ENCODE results near the gene JCAD.

JCAD gene

DNA sequence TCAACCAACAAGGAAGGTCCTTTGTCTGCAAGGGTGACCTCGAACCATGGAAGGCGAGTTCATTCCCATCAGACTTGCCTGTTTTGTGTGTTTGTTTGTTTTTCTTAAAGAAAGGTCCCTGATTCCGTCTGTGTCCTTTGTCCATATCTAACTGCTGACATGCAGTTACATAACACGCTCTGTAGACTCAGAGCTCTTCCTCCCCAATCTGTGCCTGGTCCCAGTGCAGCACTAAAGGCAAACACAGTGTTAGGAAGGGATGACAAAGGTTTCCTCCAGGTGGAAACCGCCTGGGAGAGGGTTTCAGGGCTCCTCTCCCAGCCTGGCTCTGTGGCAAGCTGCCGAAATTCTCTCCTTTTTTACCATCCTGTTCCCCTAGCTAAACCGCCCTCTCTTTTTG lies 13.4 kb downstream of the JCAD start:
- no peak for DNase-seq

DNA sequence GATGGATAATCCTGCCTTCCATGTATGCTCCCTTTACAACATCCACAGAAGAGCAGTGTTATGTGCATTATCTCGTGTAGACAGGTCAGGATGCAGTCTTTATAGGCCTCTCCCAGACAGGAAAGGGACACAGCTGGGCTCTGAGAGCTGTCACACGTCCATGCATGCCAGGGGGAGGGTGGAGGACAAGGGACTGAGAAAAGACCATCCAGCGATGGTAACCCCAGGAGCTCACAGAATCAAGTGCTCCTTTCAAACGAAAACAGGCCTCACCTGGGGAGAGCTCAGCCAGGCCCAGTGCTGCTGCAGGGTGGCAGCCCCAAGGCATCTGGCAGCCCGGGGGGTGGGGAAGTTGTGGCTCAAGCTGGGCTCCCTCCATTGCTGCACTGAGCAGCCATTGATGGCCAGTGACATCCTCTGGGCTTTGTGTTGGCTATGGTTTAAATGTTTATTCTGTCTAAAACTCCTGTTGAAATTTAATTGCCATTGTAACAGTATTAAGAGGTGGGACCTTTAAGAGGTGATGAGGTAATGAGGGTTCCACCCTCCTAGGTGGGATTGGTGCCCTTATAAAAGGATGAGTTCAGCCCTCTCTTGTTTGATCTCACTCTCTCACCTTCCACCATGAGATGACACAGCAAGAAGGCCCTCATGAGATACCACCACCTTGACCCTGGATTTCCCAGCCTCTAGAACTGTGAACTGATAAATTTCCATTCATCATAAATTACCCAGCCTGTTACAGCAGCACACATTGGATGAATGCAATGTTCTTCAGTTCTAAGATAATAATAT lies 15.7 kb downstream of the JCAD start:
- DNase-seq, result no peak

- DNase-seq, result no peak
Measured at GRCh38 chr10:30042820-30043219, 16.6 kb downstream of the JCAD start.

DNA sequence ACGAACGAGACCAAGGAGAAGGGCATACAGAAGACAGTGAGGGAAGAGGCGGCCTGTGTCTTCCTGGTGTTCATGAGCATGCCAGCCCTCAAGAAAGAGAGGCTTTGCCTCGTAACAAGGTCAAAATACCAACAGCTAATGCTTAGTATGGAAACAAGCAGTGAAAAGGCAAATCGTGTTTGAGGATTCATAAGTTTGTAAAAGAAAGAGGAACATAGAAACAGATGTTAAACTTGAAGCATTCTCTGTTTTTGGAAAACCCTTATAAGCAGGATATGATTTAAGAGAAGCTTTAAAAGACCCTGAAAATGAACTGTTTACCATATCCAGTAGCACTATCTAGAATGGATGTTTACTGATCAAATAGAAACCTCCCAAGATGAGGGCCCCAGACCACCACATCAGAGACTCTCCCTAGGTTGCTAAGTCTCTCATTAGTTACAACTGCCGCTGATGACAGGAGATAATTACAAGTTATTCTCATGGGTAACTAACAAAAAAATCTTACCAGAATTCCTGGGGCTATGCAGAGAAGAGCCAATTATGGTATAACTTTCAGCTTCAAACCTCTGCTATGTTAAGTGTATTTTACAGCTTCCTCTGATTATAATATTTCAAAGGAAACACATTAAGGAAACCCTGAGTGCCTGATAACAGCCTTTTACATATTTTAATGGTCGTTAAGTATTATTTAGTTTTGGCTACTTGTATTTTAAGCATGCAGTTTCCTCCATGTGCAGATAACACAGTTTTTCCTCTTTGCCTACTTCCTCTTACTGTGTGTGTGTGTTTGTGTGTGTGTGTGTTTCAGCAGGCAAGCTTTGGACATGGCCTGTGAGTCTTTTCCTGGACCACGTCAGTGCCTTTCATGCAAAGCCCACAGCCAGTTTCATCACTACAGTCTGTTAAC lies 17.9 kb downstream of the JCAD start:
- peak; percentile 24 to 39 (median 25) for DNase-seq

- DNase-seq, result no peak
Measured at GRCh38 chr10:30040597-30040996, 18.8 kb downstream of the JCAD start.

DNA sequence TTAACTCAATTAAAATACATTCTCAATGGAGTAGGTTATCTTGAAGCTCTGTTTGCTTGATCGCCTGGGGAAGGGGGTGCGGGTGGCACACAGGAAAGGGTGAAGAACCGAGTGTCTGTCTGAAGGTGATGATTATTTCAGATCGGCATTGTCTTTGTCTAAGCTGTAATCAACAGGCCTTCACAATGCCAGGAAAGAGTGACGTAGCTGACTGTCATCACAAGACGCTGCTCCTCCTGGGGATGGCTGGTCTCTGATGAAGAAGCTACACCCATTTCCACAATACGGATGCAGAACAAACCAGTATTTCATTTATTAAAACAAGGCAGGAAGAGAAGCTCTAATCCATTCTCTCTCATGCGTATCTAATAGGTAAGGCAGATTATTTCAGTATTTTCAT lies 19.4 kb downstream of the JCAD start:
- no peak for DNase-seq

- DNase-seq, result no peak
Measured at GRCh38 chr10:30039567-30039966, 19.8 kb downstream of the JCAD start.

DNA sequence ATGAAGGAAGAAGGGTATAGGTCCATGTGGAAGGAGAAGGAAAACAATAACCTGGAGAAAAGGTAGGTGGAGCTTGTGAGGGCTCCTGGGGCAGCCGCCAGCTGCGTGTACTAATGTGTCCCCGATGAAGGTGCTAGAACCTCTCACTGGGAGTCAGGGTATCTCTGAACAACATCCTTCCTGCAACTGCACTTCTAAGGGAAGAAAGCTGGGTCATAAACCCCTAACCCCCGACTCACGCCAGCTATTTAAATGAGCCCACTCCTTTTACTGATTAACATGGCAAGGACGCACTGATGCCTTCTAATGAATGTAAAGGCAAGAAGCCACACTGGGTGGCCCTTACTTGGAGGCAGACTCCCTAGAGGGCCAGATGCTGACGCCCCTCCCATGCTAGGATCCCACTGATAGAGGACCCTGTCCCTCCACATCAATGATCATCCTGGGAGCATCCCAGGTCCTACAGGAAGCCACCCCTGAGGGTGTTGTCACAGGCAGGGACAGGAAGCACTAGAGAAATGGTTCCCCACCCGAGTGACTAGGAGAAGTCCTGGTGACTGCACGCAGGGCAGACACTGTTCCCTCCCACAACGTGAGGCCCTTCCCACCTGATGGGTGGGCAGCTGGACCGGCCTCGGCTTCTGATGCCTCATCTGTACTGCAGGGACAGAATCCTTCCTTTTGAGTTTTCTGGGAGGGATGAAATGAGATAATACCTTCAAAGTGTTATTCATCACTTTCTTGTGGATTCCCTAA lies 20.4 kb downstream of the JCAD start:
- no peak for DNase-seq

GRCh38 chr10:30037620-30038336 lies 21.6 kb downstream of the JCAD start:
- DNase-seq, result no peak

- no peak for DNase-seq
Measured at GRCh38 chr10:30036811-30037210, 22.6 kb downstream of the JCAD start.

GRCh38 chr10:30036341-30036740 lies 23.0 kb downstream of the JCAD start:
- no peak for DNase-seq

GRCh38 chr10:30034433-30035137 lies 24.8 kb downstream of the JCAD start:
- no peak for DNase-seq

DNA sequence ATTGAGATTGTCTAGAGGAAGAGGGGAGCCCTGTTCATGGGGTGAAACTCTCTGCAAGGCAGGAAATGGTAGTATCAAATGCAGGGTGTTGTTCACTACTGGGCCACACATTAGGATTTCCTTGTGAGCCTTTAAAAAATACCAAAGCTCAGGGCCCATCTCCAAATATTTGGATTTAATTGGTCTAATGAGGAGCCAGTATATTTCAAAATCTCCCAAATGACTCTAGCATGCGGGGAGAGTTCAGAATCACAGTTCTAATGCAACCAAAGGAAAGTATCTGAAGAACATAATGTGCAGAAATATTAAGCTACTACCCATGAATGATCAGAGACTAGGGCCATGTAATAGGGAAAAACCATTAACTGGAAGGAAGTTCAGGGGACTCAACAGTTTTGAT lies 27.3 kb downstream of the JCAD start:
- DNase-seq, result no peak

DNA sequence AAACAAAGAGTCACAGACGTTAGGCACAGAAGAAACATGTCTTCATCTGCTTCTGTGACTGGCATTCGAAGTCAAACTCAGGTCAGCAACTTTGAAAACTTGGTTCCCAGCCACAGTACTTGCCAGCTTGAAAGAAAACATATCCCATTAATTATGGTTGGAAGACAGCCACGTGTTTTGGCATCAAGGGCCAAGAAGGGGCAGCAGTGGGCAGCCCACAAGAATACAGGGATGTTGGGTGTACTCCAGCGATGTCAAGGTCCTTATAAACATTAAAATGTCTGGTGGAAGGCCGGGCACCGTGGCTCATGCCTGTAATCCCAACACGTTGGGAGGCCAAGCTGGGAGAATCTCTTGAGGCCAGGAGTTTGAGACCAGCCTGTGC lies 29.5 kb downstream of the JCAD start:
- DNase-seq, result no peak

DNA sequence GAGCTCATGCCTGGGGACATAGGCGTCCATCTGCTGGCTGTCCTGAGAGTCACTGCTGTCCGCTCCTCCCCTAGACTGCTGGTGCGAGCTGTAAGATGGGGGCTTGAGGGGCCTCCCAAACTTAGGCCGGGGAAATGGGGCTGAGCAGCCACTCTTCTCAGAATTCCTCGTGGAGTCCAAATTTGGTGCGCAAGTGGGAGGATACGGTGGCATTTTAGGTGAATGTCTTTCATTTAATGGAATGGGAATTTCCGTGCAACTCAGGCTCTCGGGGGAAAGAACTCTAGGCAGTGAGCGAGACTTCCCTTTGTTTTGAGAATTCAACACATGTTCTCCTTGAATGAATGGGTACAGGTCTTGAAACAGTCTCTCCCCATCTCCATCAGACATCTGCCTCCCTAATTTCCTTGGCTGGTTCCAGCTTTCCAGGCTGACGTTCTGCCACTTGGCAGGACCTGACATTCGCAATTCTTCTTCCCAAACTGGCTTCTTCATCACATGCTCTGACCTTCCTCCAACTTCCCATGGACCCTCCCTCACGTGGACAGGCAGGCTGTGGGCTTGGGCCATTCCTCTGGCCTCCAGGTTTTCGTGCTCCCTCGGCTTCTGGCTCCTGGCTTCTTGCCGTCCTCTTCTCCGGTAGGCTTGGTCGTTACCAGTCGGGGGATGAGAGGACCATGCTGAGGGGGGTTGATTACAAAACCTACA lies 30.1 kb downstream of the JCAD start:
- DNase-seq, result no peak

- DNase-seq, result no peak
Measured at GRCh38 chr10:30028738-30029030, 30.7 kb downstream of the JCAD start.

- DNase-seq, result no peak
Measured at GRCh38 chr10:30028006-30028737, 31.2 kb downstream of the JCAD start.

DNA sequence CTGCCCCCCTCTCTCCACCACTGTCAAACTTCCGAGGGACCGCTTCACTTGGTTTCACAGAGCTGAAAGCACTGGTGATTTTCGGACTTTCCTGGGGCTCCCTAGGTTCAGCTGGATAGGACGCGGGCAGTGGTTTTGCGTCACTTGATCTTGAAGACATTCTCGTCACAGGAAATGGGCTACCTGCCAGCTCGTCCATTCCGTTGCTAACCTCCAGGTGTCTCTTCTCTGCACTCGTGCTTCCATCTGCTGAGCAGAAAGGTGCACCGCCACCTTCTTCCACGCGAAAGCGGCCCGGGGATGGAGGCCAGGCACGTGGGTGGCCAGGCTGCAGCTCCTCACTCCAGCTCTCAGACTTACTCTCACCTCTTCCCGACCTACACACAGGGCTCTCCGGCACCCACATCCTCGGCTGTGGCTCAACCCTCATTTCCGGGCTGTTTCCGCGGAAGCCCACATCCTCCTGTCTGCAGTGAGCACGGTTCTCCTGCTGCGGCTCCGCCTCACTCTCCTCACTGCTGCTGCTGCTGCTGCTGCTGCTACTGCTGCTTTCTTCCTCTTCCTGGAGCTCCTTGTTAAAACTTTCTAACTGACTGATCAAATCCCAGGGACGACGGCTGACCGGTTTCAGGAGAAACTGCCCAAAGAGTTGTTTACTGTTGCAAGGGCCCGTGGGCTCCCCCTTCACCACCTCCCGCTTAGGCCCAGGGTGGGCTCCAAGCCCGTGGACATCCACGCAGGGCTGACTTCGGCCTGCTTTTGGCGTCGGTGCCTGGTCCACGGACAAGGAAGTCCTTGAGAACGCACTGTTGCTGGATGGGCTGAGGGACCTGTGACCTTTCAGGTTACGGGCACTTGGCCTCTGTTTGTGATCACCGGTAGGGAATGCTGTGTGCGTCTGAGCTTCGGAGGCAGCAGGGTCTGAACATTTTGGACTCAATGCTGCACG lies 32.1 kb downstream of the JCAD start:
- DNase-seq, result peak; percentile 16 to 38 (median 28)

GRCh38 chr10:30026578-30026977 lies 32.8 kb downstream of the JCAD start:
- DNase-seq, result no peak

DNA sequence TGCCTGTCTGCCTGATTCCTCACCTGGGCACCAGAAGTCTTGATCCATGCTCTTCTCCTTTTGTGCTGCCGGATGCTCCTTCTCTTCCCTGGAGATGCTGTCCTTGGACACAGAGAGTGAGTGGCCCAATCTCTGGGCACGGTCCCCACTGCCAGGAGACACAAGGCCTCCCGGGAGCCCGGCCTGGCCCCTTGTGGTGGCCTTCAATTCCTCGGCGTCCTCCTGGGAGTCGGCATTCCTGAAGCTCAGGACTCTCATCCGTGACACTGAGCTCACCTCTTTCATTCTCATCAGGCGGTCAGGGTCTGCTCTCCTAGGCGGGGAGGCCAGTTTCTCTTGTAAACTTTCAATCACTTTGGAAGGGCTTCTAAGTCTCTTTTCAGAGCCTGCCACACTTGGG lies 33.3 kb downstream of the JCAD start:
- no peak for DNase-seq
